Spleen (tissue), 11 donors: ENCODE measurements around the gene SMG5. TPM values are rescaled to one million over a fixed set of nuclear protein-coding genes. Genes with fewer than 3 reads are reported as not detected.

Experiments used
- DNase-seq: peaks from one replicate; pipeline ENCODE4 v3.0.0-alpha.2; 2020
- H3K27ac ChIP-seq, 8 donors: fragments of 200-600 bp; sonication (generic) in 7 of 8; 1 replicate in 4 of 8; 2 replicates in 4 of 8; pipeline versions ENCODE4 v1.5.0 to v1.8.0; 2016 to 2021; ENCODE audit warnings: inconsistent platforms in 4 of 8, mild to moderate bottlenecking in 4 of 8, moderate library complexity in 1 of 8
- H3K27me3 ChIP-seq, 7 donors: fragments of 200-600 bp; sonication (generic) in 6 of 7; replicated peaks in 1 of 7; 1 replicate in 4 of 7; 2 replicates in 3 of 7; pipeline versions ENCODE4 v1.5.0 to v1.8.0; 2016 to 2021; ENCODE audit warnings: inconsistent platforms in 3 of 7, mild to moderate bottlenecking in 1 of 7
- H3K36me3 ChIP-seq, 6 donors: fragments of 200-600 bp; sonication (generic) in 5 of 6; 1 replicate in 4 of 6; 2 replicates in 2 of 6; pipeline versions ENCODE4 v1.5.0 to v1.8.0; 2016 to 2021; ENCODE audit warnings: inconsistent platforms in 2 of 6
- H3K4me1 ChIP-seq, 6 donors: fragments of 200-600 bp; sonication (generic) in 5 of 6; 1 replicate in 3 of 6; 2 replicates in 3 of 6; pipeline versions ENCODE4 v1.5.0 to v1.8.0; 2016 to 2021; ENCODE audit warnings: inconsistent platforms in 3 of 6
- H3K4me3 ChIP-seq, 8 donors: fragments of 200-600 bp; sonication (generic) in 7 of 8; 1 replicate in 4 of 8; 2 replicates in 4 of 8; pipeline versions ENCODE4 v1.5.0 to v1.8.0; 2016 to 2021; ENCODE audit warnings: inconsistent platforms in 4 of 8, mild to moderate bottlenecking in 4 of 8, moderate library complexity in 2 of 8
- H3K9me3 ChIP-seq, 8 donors: fragments of 200-600 bp; sonication (generic) in 7 of 8; 1 replicate in 4 of 8; 2 replicates in 4 of 8; pipeline versions ENCODE4 v1.5.0 to v1.8.0; 2016 to 2021; ENCODE audit warnings: inconsistent platforms in 4 of 8
- POLR2A ChIP-seq, 3 donors: fragments of 450-650 bp; IDR thresholded peaks; one replicate each; pipeline ENCODE4 v1.5.1; 2017; ENCODE audit warnings: antibody characterized with exemption in 3 of 3, mild to moderate bottlenecking in 1 of 3
- POLR2AphosphoS5 ChIP-seq, 3 donors: sonication (generic); formaldehyde crosslinking; IDR thresholded peaks; one replicate each; pipeline ENCODE4 v1.5.1; 2017; ENCODE audit warnings: antibody characterized with exemption in 3 of 3
- WGBS, 5 donors: extraction: QIAGEN DNeasy Blood & Tissue Kit in 3 of 5; methylation state at CpG; one replicate each; pipeline versions ENCODE4 v1.1.5 to v1.1.7; 2013 to 2018; 5-methylcytosine and 5-hydroxymethylcytosine counted together
- intact Hi-C: fragments of 100-400 bp; cut with DNase I; formaldehyde crosslinking; loops from one replicate; pipeline ENCODE4 v1.15.0; 2023; ENCODE audit warnings: low total_unique reads
- polyA plus RNA-seq, 3 donors: library from polyadenylated mRNA; stranded (reverse); fragments of 200-250 nt; gene quantifications; one replicate each; pipeline ENCODE4 v1.2.1, GENCODE V29; 2013
- total RNA-seq, 7 donors: library from RNA; depleted of rRNA in 3 of 7; stranded (reverse); fragments of >200 nt in 3 of 7; fragmentation: NEBNext Ultra II Directional in 4 of 7; extraction: Animal tissue kit (Norgen Biotek cat#: 25700) in 4 of 7; gene quantifications; one replicate each; pipeline versions ENCODE4 v1.1.0 to v1.2.1, GENCODE V29; 2016 to 2021
- TF ChIP-seq, protein P1 (sequence below), 11 experiments: fragments of 200-600 bp in 7 of 11; fragments of 450-650 bp in 4 of 11; sonication (generic) in 4 of 11; IDR thresholded peaks in 8 of 11; conservative IDR thresholded peaks in 3 of 11; 1 replicate in 7 of 11; 2 replicates in 4 of 11; pipeline versions ENCODE4 v1.4.0 to v1.8.0; 2016 to 2021; ENCODE audit warnings: antibody characterized with exemption in 11 of 11, inconsistent platforms in 4 of 11, mild to moderate bottlenecking in 1 of 11
- donor health status: healthy with polysubstance abuse.
- donor health status: DM: no; HTN: no; CAD: no; lungs with moderate emphysema.
- donor health status: DM: no; HTN: no; CAD: no.
- donor health status: Bipolar disorder and iron deficiency.
- donor health status: healthy.
- donor health status: DM: no; HTN: no; CAD: no.
- donor health status: DM: yes; HTN: yes; CAD: no.

The SMG5 gene
- total and polyA plus RNA-seq, 10 donors, result 14.9 to 80.5 (median 65.9) TPM

DNA sequence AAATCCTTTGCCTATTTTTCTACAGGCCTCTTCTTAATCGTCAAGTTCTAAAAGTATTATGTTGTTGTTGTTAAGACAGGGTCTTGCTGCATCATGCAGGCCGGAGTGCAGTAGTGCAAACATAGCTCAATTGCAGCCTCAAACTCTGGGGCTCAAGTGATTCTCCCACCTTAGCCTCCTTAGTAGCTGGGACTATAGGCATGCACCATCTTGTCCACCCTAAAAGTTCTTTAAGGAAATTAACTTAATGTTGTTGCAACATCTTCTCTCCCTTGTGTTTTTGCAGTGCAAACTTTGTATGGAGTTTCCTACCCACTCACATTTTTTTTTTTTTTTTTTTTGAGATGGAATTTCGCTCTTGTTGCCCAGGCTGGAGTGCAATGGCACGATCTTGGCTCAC lies 20.6 kb upstream of the SMG5 start:
- 91 to 94% (median 93%) methylated on average over 2 to 4 of the region's 4 CpGs for WGBS, 5 donors
- H3K4me1 ChIP-seq, result no peaks in the 10 kb centered on the region
- TF ChIP-seq POLR2A (IDR thresholded peaks at IDR 0.05) (no peak), POLR2AphosphoS5 (IDR thresholded peaks at IDR 0.05) (no peak)
- TF ChIP-seq, protein P1, sequence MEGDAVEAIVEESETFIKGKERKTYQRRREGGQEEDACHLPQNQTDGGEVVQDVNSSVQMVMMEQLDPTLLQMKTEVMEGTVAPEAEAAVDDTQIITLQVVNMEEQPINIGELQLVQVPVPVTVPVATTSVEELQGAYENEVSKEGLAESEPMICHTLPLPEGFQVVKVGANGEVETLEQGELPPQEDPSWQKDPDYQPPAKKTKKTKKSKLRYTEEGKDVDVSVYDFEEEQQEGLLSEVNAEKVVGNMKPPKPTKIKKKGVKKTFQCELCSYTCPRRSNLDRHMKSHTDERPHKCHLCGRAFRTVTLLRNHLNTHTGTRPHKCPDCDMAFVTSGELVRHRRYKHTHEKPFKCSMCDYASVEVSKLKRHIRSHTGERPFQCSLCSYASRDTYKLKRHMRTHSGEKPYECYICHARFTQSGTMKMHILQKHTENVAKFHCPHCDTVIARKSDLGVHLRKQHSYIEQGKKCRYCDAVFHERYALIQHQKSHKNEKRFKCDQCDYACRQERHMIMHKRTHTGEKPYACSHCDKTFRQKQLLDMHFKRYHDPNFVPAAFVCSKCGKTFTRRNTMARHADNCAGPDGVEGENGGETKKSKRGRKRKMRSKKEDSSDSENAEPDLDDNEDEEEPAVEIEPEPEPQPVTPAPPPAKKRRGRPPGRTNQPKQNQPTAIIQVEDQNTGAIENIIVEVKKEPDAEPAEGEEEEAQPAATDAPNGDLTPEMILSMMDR (IDR thresholded peaks at IDR 0.05 in 8 of 11, conservative IDR thresholded peaks at IDR 0.05 in 3 of 11), result no peak
- no peaks in the 10 kb centered on the region for H3K27me3 ChIP-seq
- no peak overlapping the region for H3K27ac ChIP-seq
- no peaks in the 10 kb centered on the region for H3K9me3 ChIP-seq
- no peak overlapping the region for H3K4me3 ChIP-seq
- intact Hi-C loops, result no loop called here
- no peak for DNase-seq
- H3K36me3 ChIP-seq, result peaks cover 0 to 46% (median 16%) of the 10 kb centered on the region in 6 donors

DNA sequence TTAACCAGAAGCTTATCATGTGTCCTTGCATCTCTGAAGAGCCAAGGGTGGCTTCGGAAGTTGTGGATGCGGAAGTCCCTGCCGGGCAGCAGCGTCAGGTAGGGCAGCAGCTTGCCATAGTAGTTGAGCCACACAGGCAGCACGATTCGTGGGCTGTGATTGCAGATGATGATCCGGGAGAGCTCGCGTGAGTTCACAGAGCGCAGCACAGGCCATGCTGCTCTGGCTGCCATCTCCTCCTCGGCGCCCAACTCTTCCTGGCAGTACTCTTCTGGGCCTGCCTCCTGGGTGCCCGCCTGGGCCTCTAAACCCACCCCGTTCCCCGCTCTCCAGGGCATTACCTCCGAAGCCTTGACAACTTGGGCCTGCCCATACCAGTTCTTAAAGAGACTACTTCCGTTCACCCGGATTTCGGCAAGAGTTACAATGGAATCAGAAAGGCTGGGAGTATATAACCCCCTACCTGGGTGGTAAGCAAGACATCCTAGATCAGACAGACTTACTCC lies 16.3 kb upstream of the SMG5 start, which contains the start of gene VHLL:
Gene VHLL, minus strand, starts transcription at position 456 of the 506 bp plus-strand sequence. Its CDS starts 118 bp downstream, at position 338.
- no peak for DNase-seq
- WGBS, 5 donors, result 90 to 95% (median 92%) methylated on average over 19 of the region's 19 CpGs

DNA sequence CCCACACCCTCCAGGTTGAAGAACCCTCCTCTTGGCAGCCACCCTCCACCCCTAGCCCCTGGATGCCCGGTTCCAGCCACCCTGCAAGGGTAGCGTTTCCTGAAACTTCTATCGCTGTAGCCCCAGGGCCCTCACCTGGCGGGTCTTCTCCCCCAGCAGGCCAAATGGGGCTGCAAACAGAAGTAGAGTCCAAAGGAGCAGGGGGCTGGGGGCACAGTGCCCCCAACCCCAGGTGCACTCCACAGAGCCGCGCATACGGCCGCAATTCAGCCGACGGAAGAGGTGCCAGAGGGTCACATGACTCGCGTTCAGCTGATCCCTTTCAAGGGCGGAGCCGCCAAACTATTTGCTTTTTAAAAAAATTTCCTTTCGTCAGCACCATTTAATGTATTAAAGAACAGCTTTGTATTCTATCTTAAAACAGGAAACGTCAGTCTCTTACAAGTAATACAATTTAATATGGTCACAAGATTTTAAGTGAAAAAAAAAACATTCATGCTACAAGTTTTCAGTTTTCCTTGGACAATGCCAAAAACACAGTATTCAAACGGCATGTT lies 12.8 kb upstream of the SMG5 start, which contains the start of gene GLMP:
Gene GLMP, minus strand, starts transcription at position 289 of the 557 bp plus-strand sequence. Its CDS starts 34 bp downstream, at position 255.
- H3K9me3 ChIP-seq, result no peaks in the 10 kb centered on the region
- peak within 1 kb of the TSS; percentile 31 to 83 (median 62) for H3K27ac ChIP-seq
- peaks cover 10 to 56% (median 34%) of the 10 kb centered on the region in 6 donors for H3K4me1 ChIP-seq
- peak within 1 kb of the TSS; percentile 50 to 93 (median 73) for H3K4me3 ChIP-seq
- H3K36me3 ChIP-seq, result peaks cover 0 to 32% (median 5%) of the 10 kb centered on the region in 6 donors
- intact Hi-C loops, result no loop called here
- no peaks in the 10 kb centered on the region for H3K27me3 ChIP-seq
- peak; percentile 90 for DNase-seq
- 0 to 3% (median 1%) methylated on average over 15 to 17 of the region's 17 CpGs for WGBS, 5 donors
- TF ChIP-seq, protein P1 (IDR thresholded peaks at IDR 0.05 in 8 of 11, conservative IDR thresholded peaks at IDR 0.05 in 3 of 11), result no peak
- peak; percentile 72 to 78 (median 75) for TF ChIP-seq POLR2AphosphoS5 (IDR thresholded peaks at IDR 0.05)

More for the DNA sequence above, 16.3 kb upstream of the SMG5 start, which contains the start of gene VHLL:
- Histone ChIP-seq H3K36me3 (peaks cover 0 to 9% (median under 1%) of the 10 kb centered on the region in 6 donors), H3K27me3 (no peaks in the 10 kb centered on the region), H3K27ac (no peak within 1 kb of the TSS), H3K9me3 (no peaks in the 10 kb centered on the region), H3K4me1 (peaks cover 5 to 23% (median 21%) of the 10 kb centered on the region in 6 donors), H3K4me3 (no peak within 1 kb of the TSS)
- TF ChIP-seq POLR2AphosphoS5 (IDR thresholded peaks at IDR 0.05) (no peak), POLR2A (IDR thresholded peaks at IDR 0.05) (no peak)
- TF ChIP-seq, protein P1 (IDR thresholded peaks at IDR 0.05 in 8 of 11, conservative IDR thresholded peaks at IDR 0.05 in 3 of 11), result no peak
- intact Hi-C loops, result no loop called here

DNA sequence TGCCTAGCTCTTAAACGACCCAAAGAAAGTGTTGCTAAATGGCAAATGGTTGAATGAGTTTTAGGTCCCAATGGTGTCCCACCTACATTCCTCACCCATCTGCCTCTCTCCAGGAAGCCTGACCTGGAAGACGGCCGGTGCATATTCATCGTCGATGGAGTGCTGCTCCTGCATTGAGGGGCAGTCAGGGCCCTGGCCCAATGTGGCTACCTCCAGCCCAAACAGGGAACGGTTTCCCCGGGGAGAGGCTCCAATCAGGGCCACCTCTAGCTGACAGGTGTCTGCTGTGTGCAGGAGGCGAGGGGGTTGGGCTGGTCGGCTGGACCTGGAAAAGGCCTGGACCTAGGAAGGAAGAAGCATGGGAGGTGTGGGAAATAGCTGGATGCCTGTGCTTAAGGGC lies 11.3 kb upstream of the SMG5 start:
- H3K27me3 ChIP-seq, result no peaks in the 10 kb centered on the region
- H3K4me3 ChIP-seq, result no peak overlapping the region
- no peaks in the 10 kb centered on the region for H3K9me3 ChIP-seq
- no peak overlapping the region for H3K27ac ChIP-seq
- TF ChIP-seq, protein P1 (IDR thresholded peaks at IDR 0.05 in 8 of 11, conservative IDR thresholded peaks at IDR 0.05 in 3 of 11), result no peak
- no peak for TF ChIP-seq POLR2A (IDR thresholded peaks at IDR 0.05)
- TF ChIP-seq POLR2AphosphoS5 (IDR thresholded peaks at IDR 0.05), result no peak
- 76 to 91% (median 91%) methylated on average over 8 to 9 of the region's 9 CpGs for WGBS, 5 donors
- H3K36me3 ChIP-seq, result peaks cover 0 to 48% (median 10%) of the 10 kb centered on the region in 6 donors
- no peak for DNase-seq
- intact Hi-C loops, result no loop called here
- peaks cover 10 to 58% (median 35%) of the 10 kb centered on the region in 6 donors for H3K4me1 ChIP-seq
